GM12878 (cell line): ENCODE measurements around the gene CAST. TPM values are rescaled to one million over a fixed set of nuclear protein-coding genes. Genes with fewer than 3 reads are reported as not detected.

Experiments used
- ATAC-seq: fragments of 200-7000 bp; cut with Tn5 transposase; 3 replicates; pipeline ENCODE4 v1.9.1; 2020; ENCODE audit warnings: mild to moderate bottlenecking, moderate library complexity
- BruUV-seq: library from RNA; stranded (reverse); fragments of 400-500 nt; replicated peaks from 2 replicates; lab custom pipeline; 2021; lab: Mats Ljungman, UMichigan
- CTCF ChIA-PET: fragments of 300-600 bp; sonication (Branson Sonifier 250); formaldehyde crosslinking; extraction: SDS; loops from one replicate; lab custom pipeline; 2021; ENCODE audit warnings: inconsistent platforms; lab: Yijun Ruan, JAX
- POLR2A ChIA-PET: fragments of 350-600 bp; formaldehyde crosslinking; extraction: SDS; loops from one replicate; lab custom pipeline; 2021; ENCODE audit warnings: inconsistent platforms; lab: Charles Lee
- RAD21 ChIA-PET: fragments of 300-600 bp; sonication (Branson Sonifier 250); formaldehyde crosslinking; loops from one replicate; lab custom pipeline; 2023; ENCODE audit warnings: antibody characterized with exemption; ENCODE audit not compliant: unreplicated experiment; lab: Charles Lee
- SMC1A ChIA-PET: fragments of 300-600 bp; sonication (Branson Sonifier 250); formaldehyde crosslinking; loops from one replicate; lab custom pipeline; 2023; ENCODE audit not compliant: unreplicated experiment, uncharacterized antibody; lab: Charles Lee
- DNase-seq: peaks from one replicate; pipeline ENCODE4 v3.0.0-alpha.2; 2011; ENCODE audit warnings: low read depth, low spot score
- FAIRE-seq: peaks from 3 replicates; lab custom pipeline; 2011; peaks lifted over from hg19 to GRCh38; lab: Jason Lieb, UNC
- H2AFZ ChIP-seq: 2 replicates; pipeline ENCODE4 v1.6.0; 2011; ENCODE audit warnings: low read depth, low read length, control low read depth; ENCODE audit not compliant: control insufficient read depth
- H3K27ac ChIP-seq: 2 replicates; pipeline ENCODE4 v1.5.1; 2011; ENCODE audit warnings: control low read depth; ENCODE audit not compliant: control insufficient read depth, insufficient read depth
- H3K27me3 ChIP-seq, 2 experiments: replicated peaks in 1 of 2; 2 replicates each; pipeline versions ENCODE4 v1.6.0 to v1.6.1; 2011; ENCODE audit warnings: low read length in 1 of 2; ENCODE audit not compliant: control insufficient read depth in 2 of 2, insufficient read depth in 2 of 2
- H3K36me3 ChIP-seq, 2 experiments: 2 replicates each; pipeline ENCODE4 v1.5.1; 2011; ENCODE audit warnings: low read length in 1 of 2; ENCODE audit not compliant: control insufficient read depth in 2 of 2, insufficient read depth in 2 of 2
- H3K4me1 ChIP-seq: 2 replicates; pipeline ENCODE4 v1.6.1; 2011; ENCODE audit warnings: mild to moderate bottlenecking, low read length, moderate library complexity, mixed read lengths; ENCODE audit not compliant: control insufficient read depth, insufficient read depth
- H3K4me2 ChIP-seq: 2 replicates; pipeline ENCODE4 v1.6.0; 2011; ENCODE audit warnings: control low read depth; ENCODE audit not compliant: control insufficient read depth, insufficient read depth
- H3K4me3 ChIP-seq: fragments of 200-600 bp; sonication (generic); 2 replicates; pipeline ENCODE4 v1.5.1; 2016
- H3K79me2 ChIP-seq: 2 replicates; pipeline ENCODE4 v1.6.0; 2011; ENCODE audit warnings: low read length; ENCODE audit not compliant: control insufficient read depth, insufficient read depth
- H3K9ac ChIP-seq: 2 replicates; pipeline ENCODE4 v1.8.0; 2011; ENCODE audit warnings: low read length, control low read depth, mixed read lengths; ENCODE audit not compliant: control insufficient read depth, insufficient read depth
- H3K9me3 ChIP-seq: replicated peaks from 3 replicates; pipeline ENCODE4 v1.5.1; 2011; ENCODE audit warnings: mild to moderate bottlenecking, low read length; ENCODE audit not compliant: control insufficient read depth, insufficient read depth
- H4K20me1 ChIP-seq: 2 replicates; pipeline ENCODE4 v1.6.0; 2011; ENCODE audit not compliant: control insufficient read depth, insufficient read depth
- E4F1 ChIP-seq: fragments of 450-650 bp; IDR thresholded peaks from 2 replicates; pipeline ENCODE4 v1.6.1; 2018; ENCODE audit warnings: borderline replicate concordance, mild to moderate bottlenecking; ENCODE audit not compliant: partially characterized antibody
- KLF5 ChIP-seq: fragments of 450-650 bp; IDR thresholded peaks from 2 replicates; pipeline ENCODE4 v1.6.1; 2014; ENCODE audit warnings: mild to moderate bottlenecking; ENCODE audit not compliant: partially characterized antibody
- MEF2A ChIP-seq: IDR thresholded peaks from 2 replicates; pipeline ENCODE4 v1.6.1; 2011; ENCODE audit warnings: low read depth, mild to moderate bottlenecking, low read length, moderate library complexity; ENCODE audit not compliant: insufficient read depth
- NFXL1 ChIP-seq: fragments of 450-650 bp; IDR thresholded peaks from 2 replicates; pipeline ENCODE4 v1.6.1; 2017; ENCODE audit warnings: antibody characterized with exemption, mild to moderate bottlenecking, borderline replicate concordance
- RCOR1 ChIP-seq: conservative IDR thresholded peaks from 2 replicates; pipeline ENCODE4 v1.6.1; 2012; ENCODE audit warnings: low read depth, low read length, improper control_type of control experiment
- RUNX3 ChIP-seq: IDR thresholded peaks from 2 replicates; pipeline ENCODE4 v1.6.1; 2012; ENCODE audit warnings: low read length, inconsistent platforms
- STAT1 ChIP-seq: fragments of 450-650 bp; conservative IDR thresholded peaks from 2 replicates; pipeline ENCODE4 v1.6.1; 2014; ENCODE audit warnings: antibody characterized with exemption, mild to moderate bottlenecking
- USF1 ChIP-seq: IDR thresholded peaks from 2 replicates; pipeline ENCODE4 v1.6.1; 2011; ENCODE audit warnings: borderline replicate concordance, low read depth, mild to moderate bottlenecking, moderate library complexity, mixed read lengths, low read length; ENCODE audit not compliant: insufficient read depth; ENCODE audit errors: extremely low read length
- ZNF217 ChIP-seq: fragments of 450-650 bp; IDR thresholded peaks from 2 replicates; pipeline ENCODE4 v1.6.1; 2017; ENCODE audit warnings: antibody characterized with exemption, mild to moderate bottlenecking
- WGBS: methylation state at CpG from one replicate; pipeline ENCODE4 v1.1.6; 2016; ENCODE audit warnings: low lambda C conversion rate; ENCODE audit not compliant: insufficient replicate concordance, insufficient coverage; ENCODE audit errors: missing lambda C conversion rate; 5-methylcytosine and 5-hydroxymethylcytosine counted together
- in situ Hi-C: fragments of 300-500 bp; cut with MboI; formaldehyde crosslinking; loops from 9 replicates; pipeline ENCODE4 v1.14.3; 2018; ENCODE audit warnings: mixed read lengths
- intact Hi-C: fragments of 100-400 bp; cut with micrococcal nuclease; formaldehyde crosslinking; loops from one replicate; pipeline ENCODE4 v1.14.2; 2022; ENCODE audit not compliant: unreplicated experiment
- polyA plus RNA-seq, 11 experiments: library from polyadenylated mRNA; depleted of rRNA in 4 of 11; unstranded in 6 of 11; stranded (reverse) in 5 of 11; fragments of >200 nt; fragmentation: Nextera tagmentation in 4 of 11; fragmentation: Illumina TruSeq in 1 of 11; extraction: Ambion mirVana in 4 of 11; extraction: Trizol in 1 of 11; gene quantifications; 1 replicate in 1 of 11; 2 replicates in 10 of 11; pipeline versions ENCODE4 v1.2.1 to v1.2.3, GENCODE V29; 2011 to 2016; ENCODE audit warnings: inconsistent platforms in 2 of 11, missing spikeins in 2 of 11, low read depth in 1 of 11
- total RNA-seq, 4 experiments: library from RNA; depleted of rRNA in 3 of 4; stranded (reverse); fragments of >200 nt in 3 of 4; fragmentation: Illumina TruSeq in 1 of 4; extraction: Trizol in 1 of 4; gene quantifications; 2 replicates each; pipeline versions ENCODE4 v1.2.1 to v1.2.3, GENCODE V29; 2013 to 2021

The CAST gene
- total and polyA plus RNA-seq, 10 of the 15 experiments (the other 5 are each of a cell fraction or from before 2014, with no cell fraction given) = 31.7 to 140 (median 68.5) TPM

- intact Hi-C loops = no loop called here
- Histone ChIP-seq H3K79me2 (no peaks in the 10 kb centered on the region), H4K20me1 (no peaks in the 10 kb centered on the region), H3K4me1 (peaks cover 7% of the 10 kb centered on the region), H3K9ac (no peak overlapping the region), H3K4me2 (no peak overlapping the region), H3K4me3 (no peak overlapping the region), H3K27ac (no peak overlapping the region), H3K9me3 (no peaks in the 10 kb centered on the region), H3K27me3 (no peaks in the 10 kb centered on the region), H2AFZ (no peak overlapping the region), H3K36me3 (no peaks in the 10 kb centered on the region)
- ATAC-seq = no peak
- ChIA-PET CTCF (no interaction called here), RAD21 (no interaction called here), POLR2A (no interaction called here), SMC1A (no interaction called here)
- 98% methylated on average over 2 of the region's 2 CpGs for WGBS
- TF ChIP-seq ZNF217 (no peak), RCOR1 (no peak), USF1 (no peak), NFXL1 (no peak), RUNX3 (no peak), STAT1 (no peak), E4F1 (no peak), KLF5 (no peak), MEF2A (no peak)
- no peak for DNase-seq
- in situ Hi-C loops = no loop called here
- no peak for FAIRE-seq
- BruUV-seq = no TSS peak
Observed at GRCh38 chr5:96677496-96677895, 15.3 kb downstream of the CAST start.
